ENCODE results near the gene FAXC. TPM values are rescaled to one million over a fixed set of nuclear protein-coding genes. Genes with fewer than 3 reads are reported as not detected.

Gene FAXC
- total RNA-seq, 1 donor from 2014 or later, result 0.39 TPM

Other genes with a start within 250 kb of the FAXC start
- gene COQ3, start 44.5 kb upstream of the FAXC start, total RNA-seq, result 2.9 and 5.5 TPM in 2 replicates
- 27.7 and 37.3 TPM in 2 replicates for gene PNISR, start 75.6 kb upstream of the FAXC start, total RNA-seq
- gene USP45, start 165.7 kb upstream of the FAXC start, total RNA-seq, result 10.1 TPM in 2 replicates
- gene CCNC, start 219.0 kb upstream of the FAXC start, total RNA-seq, result 70.9 and 86.5 TPM in 2 replicates